ENCODE data around the gene TAF5.

GRCh38 chr10:103374263-103374662 lies 6.5 kb downstream of the TAF5 start:
- TF ChIP-seq RAD21 (conservative IDR thresholded peaks at IDR 0.05) = no peak
- TF ChIP-seq REST (IDR thresholded peaks at IDR 0.05; ENCODE audit: borderline replicate concordance) = no peak
- no peak for TF ChIP-seq CTCF (IDR thresholded peaks at IDR 0.05; ENCODE audit: poor library complexity, severe bottlenecking)
- TF ChIP-seq EP300 (conservative IDR thresholded peaks at IDR 0.05; ENCODE audit: poor library complexity, severe bottlenecking) = no peak
- no peak for TF ChIP-seq EZH2 (IDR thresholded peaks at IDR 0.05; ENCODE audit: borderline replicate concordance, insufficient read depth, low read length, poor library complexity, severe bottlenecking)
- no peak for TF ChIP-seq POLR2AphosphoS5 (IDR thresholded peaks at IDR 0.05)
- TF ChIP-seq TAF1 (IDR thresholded peaks at IDR 0.05; ENCODE audit: low read depth) = no peak
- TF ChIP-seq SMC3 (conservative IDR thresholded peaks at IDR 0.05; ENCODE audit: poor library complexity) = no peak
- no peak for TF ChIP-seq MXI1 (conservative IDR thresholded peaks at IDR 0.05; ENCODE audit: poor library complexity, severe bottlenecking)

Data from neural cell (in vitro differentiated cells).